ENCODE results near the gene HMCES.
A peak's percentile ranks its signal among the peaks of the same experiment; 100 is the strongest.
"Not testable (repeated sequence)": the region's sequence is repeated elsewhere in the genome, so short reads cannot be mapped to it uniquely, and the experiment has no call there.

HMCES gene

GRCh38 chr3:129323651-129324294 lies 45.1 kb downstream of the HMCES start:
- DNase-seq: peak in 3 of 4 experiments; percentile 42 to 71 (median 58)

DNA sequence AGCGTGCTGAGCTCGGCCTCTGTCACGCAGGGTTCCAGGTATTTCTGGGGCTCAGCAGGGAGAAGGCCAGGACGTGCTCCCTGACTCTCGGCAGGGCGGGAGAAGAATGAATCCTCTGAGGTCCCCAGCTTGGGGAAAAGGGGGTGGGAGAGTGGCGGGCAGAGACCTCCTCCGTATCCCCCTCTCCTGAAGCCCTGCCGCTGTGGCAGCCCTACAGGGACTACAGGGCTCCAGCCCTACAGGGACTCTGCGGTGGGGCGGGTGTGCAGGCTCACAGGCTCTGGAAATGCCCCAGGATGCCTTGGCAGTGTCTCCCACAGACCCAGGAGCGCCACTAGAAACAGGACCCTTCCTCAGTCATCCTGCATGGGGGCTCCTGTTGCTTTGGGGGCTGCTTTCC lies 46.2 kb downstream of the HMCES start:
- DNase-seq: no peak

- DNase-seq: no peak
Measured at GRCh38 chr3:129325383-129325782, 46.7 kb downstream of the HMCES start.

DNA sequence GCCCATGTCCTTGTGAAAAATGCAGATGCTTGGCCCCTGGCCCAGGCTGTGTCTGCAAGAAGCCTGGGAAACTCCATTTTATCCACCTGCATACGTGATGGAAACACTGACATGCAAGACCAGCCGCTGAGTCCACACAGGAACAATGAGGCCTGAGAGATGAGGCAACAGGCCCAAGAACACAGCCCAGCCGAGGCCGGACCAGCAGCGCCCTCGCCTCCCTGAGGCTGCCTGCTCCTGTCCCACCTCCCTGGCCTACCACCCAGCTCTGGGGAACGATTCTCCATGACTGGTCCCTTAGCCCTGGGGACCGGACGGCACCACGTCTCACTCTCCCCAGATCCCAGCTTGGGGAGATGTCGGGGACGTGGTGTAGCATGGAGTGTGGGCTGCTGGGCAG lies 47.5 kb downstream of the HMCES start:
- DNase-seq: no peak

DNA sequence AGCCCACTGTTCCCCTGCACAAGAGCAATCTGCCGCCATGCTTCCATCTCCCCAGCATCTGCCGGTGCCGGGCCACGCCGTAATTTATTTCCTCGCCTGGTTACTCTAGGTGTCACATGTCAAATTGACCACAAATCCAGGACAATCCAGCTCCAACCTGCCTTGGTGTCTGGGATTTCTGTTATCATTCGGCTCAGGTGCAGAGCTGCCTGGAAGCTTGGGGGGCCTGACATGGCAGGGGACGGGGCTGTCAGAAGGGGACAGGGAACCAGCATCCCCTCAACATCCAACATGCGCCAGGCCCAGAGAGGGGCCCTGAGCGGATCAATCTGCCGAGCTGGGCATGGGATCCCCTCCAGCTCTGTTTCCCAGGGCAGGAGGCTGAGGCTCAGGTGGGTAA lies 47.9 kb downstream of the HMCES start:
- DNase-seq: no peak

GRCh38 chr3:129327510-129327909 lies 48.8 kb downstream of the HMCES start:
- DNase-seq: no peak

- no peak for DNase-seq
Measured at GRCh38 chr3:129329858-129330257, 51.2 kb downstream of the HMCES start.

DNA sequence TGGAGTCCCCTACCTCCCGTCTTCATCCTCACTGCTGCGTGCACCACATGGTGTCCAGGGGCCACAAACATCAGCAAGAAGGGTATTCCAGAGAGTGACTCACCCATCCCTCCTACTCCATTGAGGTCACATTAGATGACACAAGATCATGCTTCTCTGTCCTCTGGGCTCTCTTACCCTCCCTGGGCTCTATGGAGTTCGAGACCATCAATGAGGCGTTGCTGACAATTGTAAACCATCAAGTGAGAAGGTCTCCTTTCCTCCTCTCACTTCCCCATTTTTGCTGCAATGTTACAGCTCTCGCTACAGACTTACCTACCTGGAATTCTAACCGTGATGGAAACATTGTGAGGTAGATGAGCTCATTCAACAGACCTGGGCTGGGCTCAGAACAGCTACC lies 51.7 kb downstream of the HMCES start:
- DNase-seq: peak; percentile 60 to 84 (median 73)

DNA sequence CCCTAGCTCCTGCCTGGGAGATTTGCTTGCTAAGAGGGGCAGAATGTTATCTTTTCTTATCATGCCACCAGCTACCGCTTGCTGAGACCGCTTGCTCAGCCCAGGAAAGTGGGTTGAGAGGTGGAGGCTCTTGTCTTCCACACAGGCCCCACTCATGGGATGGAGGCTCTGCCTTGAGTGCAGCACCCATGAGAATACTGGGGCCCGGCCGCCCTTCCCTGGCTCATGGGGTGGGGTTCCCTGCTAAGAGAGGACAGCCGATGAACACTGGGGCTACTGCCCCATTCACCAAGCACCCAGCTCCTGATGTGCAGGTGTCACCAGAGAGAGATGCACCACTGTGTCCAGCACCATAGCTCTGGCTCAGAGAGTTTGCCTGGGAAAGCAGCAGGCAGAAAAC lies 55.2 kb downstream of the HMCES start:
- DNase-seq: no peak

DNA sequence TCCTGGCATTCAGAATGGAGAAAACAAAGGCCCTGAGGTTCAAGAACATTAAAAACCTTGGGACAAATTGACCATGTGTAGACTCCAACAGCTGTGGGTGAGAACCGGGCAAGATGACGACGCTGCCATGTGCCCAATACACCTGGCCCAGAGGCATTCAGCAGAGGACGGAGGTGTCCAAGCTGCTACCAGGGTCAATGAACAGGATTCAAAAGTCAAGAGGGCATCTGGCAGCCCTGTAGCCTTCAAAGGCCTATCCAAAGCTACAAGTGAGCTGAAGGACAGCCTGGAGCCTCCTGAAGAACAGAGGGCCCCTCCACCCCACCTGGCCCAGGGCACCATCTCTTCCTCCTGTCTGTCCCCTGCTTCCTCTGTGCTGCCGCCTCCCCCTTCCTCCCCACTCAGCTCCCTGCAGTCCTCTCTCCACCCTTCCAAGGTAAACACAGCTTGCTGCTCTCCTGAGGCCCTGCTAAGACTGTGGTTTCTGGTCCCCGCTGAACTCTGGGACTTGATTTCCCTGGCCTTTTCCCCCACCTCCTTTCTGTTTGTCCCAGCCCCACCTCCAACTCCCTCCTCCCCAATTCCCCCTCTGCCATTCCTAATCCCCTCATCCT lies 57.5 kb downstream of the HMCES start:
- DNase-seq: no peak

DNA sequence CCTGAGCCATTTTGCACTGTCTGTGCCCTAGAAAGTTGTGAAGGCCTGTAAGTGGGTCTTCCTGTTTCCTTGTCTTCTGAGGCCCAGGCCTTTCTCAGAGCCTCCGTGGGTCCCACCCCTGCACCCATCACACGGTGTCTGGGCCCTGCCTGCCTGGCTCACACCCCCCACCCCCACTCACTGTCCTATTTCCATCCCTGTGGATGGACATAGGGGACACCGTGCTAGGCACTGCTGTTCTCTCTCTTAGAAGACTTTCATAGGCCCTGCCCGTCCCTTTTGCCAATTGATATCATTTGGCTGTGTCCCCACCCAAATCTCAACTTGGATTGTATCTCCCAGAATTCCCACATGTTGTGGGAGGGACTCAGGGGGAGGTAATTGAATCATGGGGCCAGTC lies 59.0 kb downstream of the HMCES start:
- not testable (repeated sequence) for DNase-seq

GRCh38 chr3:129339186-129339585 lies 60.5 kb downstream of the HMCES start:
- not testable (repeated sequence) for DNase-seq

DNA sequence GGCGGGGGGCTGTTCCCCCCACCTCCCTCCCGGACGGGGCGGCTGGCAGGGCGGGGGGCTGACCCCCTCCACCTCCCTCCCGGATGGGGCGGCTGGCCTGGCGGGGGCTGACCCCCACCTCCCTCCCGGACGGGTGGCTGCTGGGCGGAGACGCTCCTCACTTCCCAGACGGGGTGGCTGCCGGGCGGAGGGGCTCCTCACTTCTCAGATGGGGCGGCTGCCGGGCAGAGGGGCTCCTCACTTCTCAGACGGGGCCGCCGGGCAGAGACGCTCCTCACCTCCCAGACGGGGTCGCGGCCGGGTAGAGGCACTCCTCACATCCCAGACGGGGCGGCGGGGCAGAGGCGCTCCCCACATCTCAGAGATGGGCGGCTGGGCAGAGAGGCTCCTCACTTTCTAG lies 61.2 kb downstream of the HMCES start:
- DNase-seq: not testable (repeated sequence)

- no peak for DNase-seq
Measured at GRCh38 chr3:129341331-129342141, 62.9 kb downstream of the HMCES start.

DNA sequence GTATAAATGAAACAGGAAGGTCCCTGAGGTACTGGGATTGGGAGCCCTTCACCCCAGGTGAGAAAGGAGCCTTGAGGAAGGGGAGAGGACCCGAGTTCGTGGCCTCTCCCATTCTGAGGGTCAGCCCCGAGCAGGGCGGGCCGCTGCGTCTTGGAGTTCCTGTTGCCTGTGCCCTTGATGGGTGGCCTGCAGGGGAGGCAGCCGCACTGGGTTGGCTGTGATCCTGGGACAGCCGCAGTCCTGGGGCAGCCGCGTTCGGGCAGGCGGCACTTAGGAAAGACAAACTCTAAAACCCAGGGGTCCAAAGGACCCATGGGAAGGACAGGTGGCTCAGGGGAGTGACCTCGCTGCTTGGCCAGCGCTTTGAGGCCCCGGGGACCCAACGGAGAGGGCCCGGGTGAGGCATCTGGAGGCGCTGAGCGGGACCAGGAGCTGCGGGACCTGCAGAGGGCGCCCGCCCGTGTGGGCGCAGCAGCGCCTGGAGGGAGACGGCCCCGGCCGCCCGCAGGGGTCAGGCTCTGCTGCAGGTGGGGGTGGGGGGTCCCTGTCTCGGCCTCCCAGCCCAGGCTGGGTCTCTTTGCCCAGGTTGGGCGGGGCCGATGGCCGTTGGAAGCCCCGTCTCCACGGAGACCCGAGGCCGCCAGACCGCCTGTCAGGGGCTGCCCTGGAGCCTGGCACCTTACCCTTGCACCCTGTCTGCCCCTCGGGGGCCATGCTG lies 65.1 kb downstream of the HMCES start:
- DNase-seq: peak; percentile 58 to 82 (median 68)

DNA sequence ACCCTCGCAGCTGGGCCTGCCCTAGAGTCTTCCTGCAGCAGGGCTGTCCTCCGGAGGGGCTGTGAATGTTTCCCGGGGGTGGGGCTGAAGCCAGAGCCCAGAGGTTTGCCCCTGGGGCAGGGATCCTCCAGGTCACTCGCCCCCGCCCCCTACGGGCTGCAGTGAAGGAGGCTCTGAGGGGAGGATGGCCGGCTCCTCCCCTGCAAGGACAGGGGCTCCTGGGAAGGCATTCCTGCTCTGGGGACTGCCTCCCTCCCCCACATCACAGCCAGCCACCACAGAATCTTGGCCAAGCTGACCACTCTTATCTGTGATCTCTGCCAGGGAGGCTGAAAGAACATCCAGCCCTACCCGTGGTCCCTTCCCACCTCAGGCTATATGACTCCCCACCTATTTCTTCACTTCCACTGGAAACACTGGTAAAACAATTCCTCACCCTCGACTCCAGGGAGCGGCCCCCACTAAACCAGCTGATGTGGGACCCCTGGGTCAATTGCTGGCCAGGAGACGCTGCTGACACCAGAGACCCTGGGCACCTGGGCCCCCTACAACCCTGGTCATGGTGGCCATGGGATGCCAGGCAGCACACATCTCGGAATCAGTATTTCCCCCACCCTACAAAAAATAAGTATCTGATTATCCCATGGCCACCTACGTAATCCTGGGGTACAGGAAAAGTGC lies 66.0 kb downstream of the HMCES start:
- peak in 1 of 4 experiments; percentile 27 for DNase-seq

GRCh38 chr3:129345281-129345680 lies 66.6 kb downstream of the HMCES start:
- DNase-seq: no peak

DNA sequence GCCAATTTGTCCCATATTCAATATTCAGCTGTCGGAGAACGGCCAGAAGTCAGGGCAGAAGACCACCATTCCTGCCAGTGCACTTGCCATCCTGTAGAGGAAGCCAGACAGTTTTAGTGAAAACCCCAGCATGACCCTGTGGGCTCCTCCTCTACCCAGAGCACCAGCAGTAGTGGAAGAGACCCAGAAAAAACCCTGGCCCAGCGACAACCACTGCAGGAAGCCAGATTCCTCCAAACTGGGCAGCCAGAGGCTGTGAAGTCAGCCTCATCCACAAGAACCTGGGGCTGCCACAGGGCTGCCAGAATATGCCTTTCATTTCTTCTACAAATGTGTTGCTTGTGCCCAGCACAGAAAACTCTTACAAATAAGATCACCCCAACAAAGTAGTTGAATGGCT lies 67.3 kb downstream of the HMCES start:
- no peak for DNase-seq

DNA sequence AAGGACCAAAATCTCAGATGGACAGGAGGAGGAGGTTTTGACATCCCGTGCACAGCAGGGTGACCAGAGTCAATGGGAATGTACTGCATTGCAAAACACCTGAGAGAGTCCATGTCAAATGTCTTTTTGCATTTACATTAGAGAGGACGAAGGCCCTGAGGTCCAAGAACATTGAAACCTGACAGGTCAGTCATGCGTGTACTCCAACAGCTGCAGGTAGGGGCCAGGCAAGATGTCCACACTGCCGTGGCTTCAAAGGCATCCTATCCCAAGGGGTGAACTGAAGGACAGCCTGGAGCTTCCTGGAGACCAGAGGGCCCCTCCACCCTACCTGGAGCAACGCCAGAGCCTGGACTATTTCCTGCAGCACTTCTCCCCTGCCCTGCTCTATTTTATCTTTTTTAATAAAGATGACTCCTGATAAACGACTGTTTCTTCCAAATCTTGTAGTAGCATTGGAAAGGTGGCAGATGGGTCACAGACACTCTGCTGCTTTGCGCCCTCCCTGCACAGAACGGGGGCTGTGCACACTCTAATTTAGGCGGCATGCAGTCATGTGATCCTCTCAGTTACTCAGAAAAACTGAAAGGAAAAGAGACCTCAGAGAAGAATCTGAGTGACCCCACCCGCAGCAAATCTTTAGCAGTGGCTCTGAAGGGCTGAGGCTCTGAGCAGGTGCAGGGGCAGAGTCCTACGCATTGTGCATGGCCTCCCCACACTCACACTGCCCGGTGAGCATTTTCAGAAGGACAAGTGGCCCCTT lies 68.2 kb downstream of the HMCES start:
- no peak for DNase-seq

DNA sequence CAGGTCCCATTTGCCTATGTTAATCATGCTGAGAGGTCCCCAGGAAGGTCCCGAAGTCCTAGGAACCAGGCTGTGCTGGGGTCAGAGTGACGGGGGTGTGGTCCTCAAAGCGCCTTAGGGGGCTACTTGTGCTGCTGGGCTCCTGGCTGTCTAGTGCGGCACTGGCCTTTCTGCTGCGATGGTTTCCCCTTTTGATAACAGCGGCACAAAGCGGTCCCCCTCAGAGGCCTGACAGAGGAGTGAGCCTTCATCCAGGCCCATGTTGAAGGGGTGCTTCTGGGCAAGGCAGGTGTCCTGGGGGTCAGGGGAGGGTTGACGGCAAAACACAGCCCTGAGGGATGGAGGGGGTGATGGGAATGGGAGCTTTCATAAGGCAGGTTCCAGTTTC lies 68.8 kb downstream of the HMCES start:
- DNase-seq: no peak

DNA sequence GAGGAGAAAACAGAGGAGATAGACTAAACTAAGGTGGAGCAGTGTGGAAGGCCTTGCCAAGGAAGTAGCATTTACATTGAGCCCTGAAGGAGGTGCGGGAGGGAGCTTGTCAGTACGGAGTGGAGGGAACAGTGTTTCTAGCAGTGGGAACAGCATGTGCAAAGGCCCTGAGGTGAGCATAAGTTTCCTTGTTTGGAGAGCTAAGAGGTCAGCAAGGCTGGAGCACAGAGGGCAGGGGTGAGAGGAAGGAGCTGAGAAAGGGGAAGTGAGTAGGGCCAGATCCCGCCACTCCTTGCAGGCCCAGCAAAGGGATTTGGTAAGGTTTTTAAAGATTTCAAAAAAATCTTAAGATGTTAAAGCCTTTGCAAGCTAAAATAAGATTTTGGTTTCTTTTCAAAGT lies 70.1 kb downstream of the HMCES start:
- DNase-seq: peak; percentile 55 to 81 (median 75)

- DNase-seq: peak in 3 of 4 experiments; percentile 27 to 52 (median 47)
Measured at GRCh38 chr3:129349169-129349568, 70.5 kb downstream of the HMCES start.

Measured in suppressor macrophage (primary cell).